HL-60/S4 (cell line): Measurements from ENCODE around the gene KRTAP12-4.
"Not testable (repeated sequence)": the region's sequence is repeated elsewhere in the genome, so short reads cannot be mapped to it uniquely, and the experiment has no call there.

Experiments
- in situ Hi-C: fragments of 300-500 bp; cut with MboI; formaldehyde crosslinking; loops from 2 replicates; pipeline ENCODE4 v1.14.3; 2022; ENCODE audit warnings: low sequenced_read_pairs

The KRTAP12-4 gene

DNA sequence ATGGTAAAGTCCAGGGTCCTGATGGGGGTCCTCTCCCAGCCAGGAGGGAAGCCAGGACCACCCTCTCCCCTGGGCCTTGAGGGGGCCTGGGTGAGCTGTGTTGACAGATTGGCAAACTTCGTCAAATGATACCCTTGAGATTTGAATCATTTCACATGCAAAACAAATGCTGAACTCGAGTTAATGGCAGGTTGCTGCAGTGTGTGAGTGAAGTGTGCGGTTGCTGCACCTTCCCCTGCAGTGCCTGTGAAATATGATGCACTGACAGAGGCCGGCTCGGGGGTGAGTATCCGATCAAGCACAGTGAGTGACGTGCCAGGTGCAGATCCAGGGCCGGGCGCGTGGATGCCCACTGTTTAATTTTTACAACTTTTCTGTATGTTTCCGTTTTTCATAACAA lies 33.2 kb upstream of the KRTAP12-4 start:
- in situ Hi-C loops = no loop called here

GRCh38 chr21:44686843-44687561 lies 32.5 kb upstream of the KRTAP12-4 start:
- in situ Hi-C loops = no loop called here

GRCh38 chr21:44686000-44686781 lies 31.7 kb upstream of the KRTAP12-4 start:
- in situ Hi-C loops = no loop called here

- in situ Hi-C loops = not testable (repeated sequence)
Measured at GRCh38 chr21:44685050-44685449, 30.6 kb upstream of the KRTAP12-4 start.

GRCh38 chr21:44684483-44684882 lies 30.0 kb upstream of the KRTAP12-4 start:
- in situ Hi-C loops = no loop called here

DNA sequence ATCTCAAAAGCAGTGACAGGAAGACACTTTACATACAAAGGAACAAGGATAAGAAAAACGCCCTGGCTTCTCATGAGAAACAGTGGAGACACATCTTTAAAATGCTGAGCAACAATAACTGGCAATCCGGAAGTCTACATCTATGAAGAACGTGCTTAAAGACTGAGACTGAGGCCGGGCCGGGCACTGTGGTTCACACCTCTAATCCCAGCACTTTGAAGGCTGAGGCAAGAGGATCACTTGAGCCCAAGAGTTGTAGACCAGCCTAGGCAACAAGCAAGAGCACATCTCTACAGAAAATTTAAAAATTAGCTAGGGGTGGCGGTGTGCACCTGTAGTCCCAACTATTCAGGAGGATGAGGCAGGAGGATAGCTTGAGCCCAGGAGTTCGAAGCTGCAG lies 29.6 kb upstream of the KRTAP12-4 start:
- in situ Hi-C loops = no loop called here

DNA sequence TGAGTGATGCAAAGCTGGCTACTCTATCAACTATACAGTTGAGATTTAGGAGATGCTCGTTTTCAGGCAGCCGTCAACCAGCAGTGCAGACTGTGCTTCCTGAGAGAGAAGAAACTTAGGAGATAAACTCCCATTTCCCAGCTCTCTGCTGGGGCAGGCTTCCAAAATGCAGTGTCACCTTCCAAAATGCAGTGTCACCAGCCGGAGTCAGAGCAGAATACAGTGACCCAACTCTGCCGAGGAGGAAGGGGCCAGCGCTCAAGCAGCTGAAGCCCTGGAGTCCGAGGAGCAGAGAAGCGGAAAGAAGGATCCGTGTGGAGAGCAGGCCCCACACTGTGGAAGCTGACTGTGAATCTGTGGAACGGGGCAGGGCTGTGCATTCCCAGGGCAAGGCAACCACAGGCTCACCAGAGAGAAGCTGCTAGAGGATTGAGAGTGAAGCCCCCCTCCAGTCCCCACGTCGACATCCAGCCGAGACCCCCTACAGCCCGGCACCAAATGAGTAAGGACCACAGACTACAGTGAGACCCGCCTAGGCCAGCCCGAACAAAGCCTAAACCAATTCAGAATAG lies 28.2 kb upstream of the KRTAP12-4 start:
- in situ Hi-C loops = no loop called here

DNA sequence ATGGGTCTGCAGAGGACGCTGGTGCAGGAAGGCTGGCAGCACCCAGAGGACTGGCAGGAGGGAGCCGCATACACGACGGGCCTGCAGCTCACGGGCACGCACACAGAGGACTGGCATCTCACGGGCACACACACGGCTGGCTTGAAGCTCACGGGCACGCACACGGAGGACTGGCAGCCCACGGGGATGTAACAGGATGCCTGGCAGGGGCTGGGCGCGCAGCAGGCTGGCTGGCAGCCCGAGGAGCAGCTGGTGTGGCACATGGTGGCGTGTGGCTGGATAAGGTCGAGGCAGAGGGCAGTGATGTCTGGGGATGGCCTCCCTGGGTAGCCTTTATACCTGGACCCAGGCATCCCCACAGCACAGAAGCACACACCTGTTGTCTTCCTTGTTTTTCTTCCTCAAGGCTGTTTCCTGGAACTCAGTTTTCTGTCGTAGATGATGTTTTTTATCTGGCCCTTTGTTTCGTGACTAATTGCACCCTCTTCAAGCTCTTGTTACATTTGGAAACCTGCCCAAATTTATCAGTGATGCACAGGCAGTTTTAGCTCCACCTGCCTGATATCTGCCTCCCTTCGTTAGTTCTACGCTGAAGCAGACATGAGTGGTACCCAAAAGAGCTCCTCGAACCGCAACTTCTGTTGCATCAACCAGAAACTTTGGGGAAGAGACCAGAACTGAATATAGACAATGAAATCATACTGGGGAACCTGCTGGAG lies 27.6 kb upstream of the KRTAP12-4 start, which contains the start of gene KRTAP12-1:
KRTAP12-1 (minus strand) TSS at position 303 of the 719 bp plus-strand sequence; CDS start at position 263, 40 bp downstream.
- in situ Hi-C loops = no loop called here

DNA sequence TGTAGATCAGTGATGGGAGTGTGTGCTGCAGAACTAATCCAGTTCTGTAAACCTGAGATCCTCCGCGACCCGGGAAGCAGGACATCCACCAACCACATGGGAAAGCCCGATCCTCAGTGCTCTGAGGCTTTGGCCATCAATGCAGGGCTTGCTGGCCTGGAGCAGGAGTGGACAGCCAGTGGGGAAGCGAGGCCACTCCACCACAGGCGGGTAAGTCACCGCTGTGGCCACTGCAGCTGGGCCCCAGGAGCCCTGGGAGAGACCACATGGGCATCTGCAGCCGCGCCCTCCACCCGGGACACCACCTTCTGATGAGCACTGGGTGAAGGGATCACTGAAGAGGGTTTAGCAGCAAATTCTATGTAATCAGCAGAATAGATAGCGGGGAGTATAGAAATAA lies 26.7 kb upstream of the KRTAP12-4 start:
- in situ Hi-C loops = no loop called here

DNA sequence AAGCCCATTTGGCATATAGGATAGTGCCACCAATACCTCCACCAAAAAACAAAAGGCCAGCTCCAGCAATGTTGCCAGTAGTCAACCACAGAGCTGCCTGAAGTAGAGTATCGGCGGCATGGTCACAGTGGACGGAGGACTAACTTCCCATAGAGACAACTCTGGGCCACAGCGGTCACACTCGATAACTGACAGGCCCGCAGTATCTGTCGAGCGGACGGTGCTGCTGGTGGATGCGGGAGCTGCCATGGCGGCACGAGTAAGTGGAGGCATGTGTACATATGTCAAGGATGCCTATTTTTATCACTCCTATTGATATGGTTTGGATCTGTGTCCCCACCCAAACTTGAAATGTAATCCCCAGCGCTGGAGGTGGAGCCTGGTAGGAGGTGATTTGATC lies 23.4 kb upstream of the KRTAP12-4 start:
- in situ Hi-C loops = no loop called here

- in situ Hi-C loops = no loop called here
Measured at GRCh38 chr21:44671911-44672310, 17.5 kb upstream of the KRTAP12-4 start.

GRCh38 chr21:44670642-44671432 lies 16.4 kb upstream of the KRTAP12-4 start:
- in situ Hi-C loops = no loop called here

DNA sequence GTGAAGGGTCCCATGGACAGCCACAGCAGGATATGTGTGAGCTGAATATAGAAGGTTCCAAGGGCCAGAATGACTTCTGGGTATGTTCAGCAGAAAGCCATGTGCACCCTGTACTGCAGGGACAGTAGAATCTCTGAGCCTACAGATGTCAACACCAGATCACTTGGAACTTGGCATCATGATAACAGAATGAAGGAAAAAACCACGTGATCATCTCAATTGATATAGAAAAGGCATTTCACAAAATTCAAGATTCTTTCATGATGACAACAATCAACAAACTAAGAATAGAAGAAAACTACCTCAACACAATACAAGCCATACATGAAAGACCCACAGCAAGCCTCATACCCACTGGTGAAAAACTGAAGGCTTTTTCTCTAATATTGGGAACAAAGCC lies 13.2 kb upstream of the KRTAP12-4 start:
- in situ Hi-C loops = no loop called here

DNA sequence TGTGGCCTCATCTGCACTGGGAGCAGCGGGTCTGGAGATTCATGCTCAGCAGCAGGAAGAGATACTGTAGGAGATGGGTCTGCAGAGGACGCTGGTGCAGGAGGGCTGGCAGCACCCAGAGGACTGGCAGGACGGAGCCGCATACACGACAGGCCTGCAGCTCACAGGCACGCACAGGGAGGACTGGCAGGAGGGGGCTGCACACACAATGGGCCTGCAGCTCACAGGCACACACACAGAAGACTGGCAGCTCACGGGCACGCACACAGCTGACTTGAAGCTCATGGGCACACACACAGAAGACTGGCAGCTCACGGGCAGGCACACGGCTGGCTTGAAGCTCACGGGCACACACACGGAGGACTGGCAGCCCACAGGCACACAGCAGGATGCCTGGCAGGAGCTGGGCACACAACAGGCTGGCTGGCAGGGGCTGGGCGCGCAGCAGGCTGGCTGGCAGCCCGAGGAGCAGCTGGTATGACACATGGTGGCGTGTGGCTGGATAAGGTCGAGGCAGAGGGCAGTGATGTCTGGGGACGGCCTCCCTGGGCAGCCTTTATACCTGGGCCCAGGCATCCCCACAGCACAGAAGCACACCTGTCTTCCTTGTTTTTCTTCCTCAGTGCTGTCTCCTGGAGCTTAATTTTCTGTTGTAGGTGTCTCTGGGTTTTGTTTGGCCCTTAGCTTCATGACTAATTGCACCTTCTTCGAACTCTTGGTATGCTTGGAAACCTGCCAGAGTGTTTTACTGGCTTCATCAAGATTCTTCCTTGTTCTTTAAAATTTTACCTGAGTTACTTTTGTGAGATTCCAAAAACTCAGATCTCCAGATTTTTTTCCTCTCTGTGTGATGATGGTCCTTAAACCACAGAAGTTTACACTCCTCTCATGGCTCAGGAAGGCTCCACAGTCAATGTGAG lies 12.2 kb upstream of the KRTAP12-4 start, which contains the start of gene KRTAP12-2:
KRTAP12-2 (minus strand) TSS at position 527 of the 920 bp plus-strand sequence; CDS start at position 486, 41 bp downstream.
- in situ Hi-C loops = no loop called here

DNA sequence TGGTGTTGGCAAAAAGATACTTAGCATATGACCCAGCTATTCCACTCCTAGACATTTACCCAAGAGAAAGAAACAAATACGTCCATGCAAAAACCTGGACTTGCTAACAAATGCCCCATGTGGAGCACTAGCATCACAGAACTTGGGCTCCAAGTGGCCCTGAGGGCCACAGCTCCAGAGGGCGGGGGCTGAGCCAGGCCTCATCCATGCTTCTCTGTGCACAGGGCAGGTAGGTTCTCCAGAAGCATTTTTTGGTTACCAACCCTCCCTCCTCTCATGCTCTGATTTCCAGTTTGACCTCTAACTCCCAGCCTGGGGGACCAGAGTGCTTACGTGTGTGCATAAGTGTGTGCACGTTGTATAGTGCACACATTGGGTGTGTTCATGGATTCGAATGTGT lies 10.2 kb upstream of the KRTAP12-4 start:
- in situ Hi-C loops = no loop called here

DNA sequence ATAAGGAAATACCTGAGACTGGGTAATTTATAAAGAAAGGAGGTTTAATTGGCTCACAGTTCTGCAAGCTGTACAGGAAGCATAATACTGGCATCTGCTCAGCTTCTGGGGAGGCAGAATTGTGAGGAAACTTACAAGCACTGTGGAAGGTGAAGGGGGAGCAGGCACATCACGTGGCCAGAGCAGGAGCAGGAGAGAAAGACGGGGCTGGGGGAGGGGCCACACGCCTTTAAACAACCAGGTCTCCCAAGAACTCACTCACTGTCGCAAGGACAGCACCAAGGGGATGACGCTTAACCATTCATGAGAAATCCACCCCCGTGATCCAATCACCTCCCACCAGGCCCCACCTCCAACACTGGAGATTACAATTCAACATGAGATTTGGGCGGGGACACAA lies 7.1 kb upstream of the KRTAP12-4 start:
- in situ Hi-C loops = not testable (repeated sequence)

DNA sequence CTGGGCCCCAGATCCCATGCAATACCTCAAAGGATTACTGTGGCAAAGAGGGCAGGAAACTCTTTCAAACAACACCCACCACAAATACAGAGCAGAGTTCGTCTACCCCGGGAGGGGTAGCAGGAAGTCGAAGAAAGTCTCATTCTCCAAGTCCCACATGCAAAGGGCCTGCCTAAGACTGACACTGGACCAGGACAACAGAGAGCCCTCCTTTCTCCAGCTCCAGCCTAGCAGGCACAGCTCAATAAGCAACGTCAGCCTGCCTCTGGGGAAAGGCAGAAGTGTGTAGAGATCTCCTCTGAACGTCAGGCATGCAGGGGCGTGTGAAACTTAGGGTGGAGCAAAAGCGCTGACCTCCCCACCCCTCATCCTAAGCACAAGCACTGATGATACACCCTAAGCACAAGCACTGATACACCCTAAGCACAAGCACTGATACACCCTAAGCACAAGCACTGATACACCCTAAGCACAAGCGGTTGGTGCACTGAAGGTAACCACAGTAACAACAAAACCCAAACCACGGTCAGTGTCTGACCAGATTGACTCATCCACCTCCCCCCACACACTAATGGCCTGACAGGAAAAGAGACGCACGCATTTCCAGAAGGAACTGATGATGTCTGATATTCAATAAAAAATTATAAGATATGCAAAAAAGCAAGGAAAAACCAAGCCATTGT lies 4.6 kb upstream of the KRTAP12-4 start:
- in situ Hi-C loops = no loop called here

- in situ Hi-C loops = no loop called here
Measured at GRCh38 chr21:44658541-44658910, 4.1 kb upstream of the KRTAP12-4 start.
